Stimulated activated CD8-positive, alpha-beta memory T cell treated with anti-CD3 and anti-CD28 coated beads, Interleukin-15, amount 100 ng/mL, for 24 hours (primary cell): ENCODE data around the gene SMTNL1.

Experiments
- DNase-seq: peaks from one replicate; pipeline ENCODE4 v3.0.0-alpha.2; 2020; ENCODE audit warnings: low read depth

SMTNL1 gene, protein sequence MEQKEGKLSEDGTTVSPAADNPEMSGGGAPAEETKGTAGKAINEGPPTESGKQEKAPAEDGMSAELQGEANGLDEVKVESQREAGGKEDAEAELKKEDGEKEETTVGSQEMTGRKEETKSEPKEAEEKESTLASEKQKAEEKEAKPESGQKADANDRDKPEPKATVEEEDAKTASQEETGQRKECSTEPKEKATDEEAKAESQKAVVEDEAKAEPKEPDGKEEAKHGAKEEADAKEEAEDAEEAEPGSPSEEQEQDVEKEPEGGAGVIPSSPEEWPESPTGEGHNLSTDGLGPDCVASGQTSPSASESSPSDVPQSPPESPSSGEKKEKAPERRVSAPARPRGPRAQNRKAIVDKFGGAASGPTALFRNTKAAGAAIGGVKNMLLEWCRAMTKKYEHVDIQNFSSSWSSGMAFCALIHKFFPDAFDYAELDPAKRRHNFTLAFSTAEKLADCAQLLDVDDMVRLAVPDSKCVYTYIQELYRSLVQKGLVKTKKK

DNA sequence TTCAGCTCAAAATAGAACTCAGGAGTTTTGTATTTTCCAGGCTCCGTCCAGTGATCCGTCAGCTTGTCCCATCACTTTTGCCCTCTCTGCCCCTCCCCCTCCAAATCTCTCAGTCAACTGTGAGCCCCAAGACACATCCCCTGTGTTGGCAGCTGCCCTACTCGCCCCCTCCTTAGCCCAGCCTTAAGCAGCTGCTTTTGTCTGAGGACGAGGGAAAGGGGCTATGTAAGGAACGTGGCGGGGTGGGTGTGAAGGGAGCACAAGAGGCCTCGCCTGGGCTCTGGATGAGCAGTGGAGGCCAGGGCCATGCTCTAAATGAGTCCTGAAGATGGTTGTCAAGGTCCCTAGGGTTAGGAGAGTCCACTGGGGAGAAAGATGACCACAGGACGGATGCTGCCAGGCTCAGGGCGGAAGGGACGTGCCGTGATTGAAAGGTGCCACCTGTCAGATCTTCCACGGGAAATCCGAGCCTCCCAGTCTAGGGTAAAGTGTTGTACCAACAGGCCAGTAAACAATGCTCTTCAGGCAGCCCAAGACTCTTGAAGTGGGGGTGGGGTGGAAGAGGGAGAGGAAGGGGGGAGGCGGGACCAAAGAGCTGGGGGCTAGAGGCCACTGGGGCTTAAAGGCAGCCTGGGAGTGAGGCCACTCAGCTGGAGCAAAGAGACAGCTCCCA lies at the start of gene SMTNL1:
SMTNL1 (plus strand) TSS at position 649 of the 673 bp plus-strand sequence. CDS start 5,048 bp downstream, outside the sequence.
- DNase-seq = no peak

DNA sequence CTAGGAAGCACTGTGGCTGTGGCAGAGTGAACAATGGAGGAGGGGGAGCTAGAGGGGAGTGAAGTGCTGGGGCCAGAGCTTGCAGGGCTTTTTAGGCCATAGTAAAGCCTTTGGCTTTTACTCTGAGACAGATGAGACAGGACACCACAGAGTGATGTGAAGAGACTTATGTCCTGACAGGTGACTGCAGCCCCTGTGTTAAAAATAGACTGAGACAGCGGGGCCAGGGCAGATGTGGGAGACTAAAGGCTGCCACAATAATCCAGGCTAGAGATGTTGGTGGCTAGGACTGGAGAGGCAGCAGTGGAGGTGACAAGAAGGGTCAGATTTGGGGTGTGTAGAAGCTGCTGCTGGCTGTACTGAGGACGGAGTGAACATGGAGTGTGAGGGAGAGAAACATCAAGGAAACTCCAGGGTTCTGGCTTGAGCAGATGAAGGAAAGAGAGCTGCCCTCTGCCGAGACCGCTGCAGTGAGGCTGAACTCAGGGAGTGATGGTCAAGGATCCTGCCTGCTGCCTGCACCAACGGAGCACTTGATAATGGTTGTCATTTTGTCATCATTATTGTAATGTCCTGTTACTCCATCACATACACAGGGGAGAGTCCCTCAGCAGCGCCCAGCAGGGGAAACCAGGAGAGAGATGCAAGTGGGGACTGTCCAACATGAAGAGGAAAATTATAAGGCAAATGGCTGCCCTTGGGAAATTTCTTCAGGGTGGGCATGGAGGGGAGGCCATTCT lies 49.3 kb upstream of the SMTNL1 start:
- no peak for DNase-seq

DNA sequence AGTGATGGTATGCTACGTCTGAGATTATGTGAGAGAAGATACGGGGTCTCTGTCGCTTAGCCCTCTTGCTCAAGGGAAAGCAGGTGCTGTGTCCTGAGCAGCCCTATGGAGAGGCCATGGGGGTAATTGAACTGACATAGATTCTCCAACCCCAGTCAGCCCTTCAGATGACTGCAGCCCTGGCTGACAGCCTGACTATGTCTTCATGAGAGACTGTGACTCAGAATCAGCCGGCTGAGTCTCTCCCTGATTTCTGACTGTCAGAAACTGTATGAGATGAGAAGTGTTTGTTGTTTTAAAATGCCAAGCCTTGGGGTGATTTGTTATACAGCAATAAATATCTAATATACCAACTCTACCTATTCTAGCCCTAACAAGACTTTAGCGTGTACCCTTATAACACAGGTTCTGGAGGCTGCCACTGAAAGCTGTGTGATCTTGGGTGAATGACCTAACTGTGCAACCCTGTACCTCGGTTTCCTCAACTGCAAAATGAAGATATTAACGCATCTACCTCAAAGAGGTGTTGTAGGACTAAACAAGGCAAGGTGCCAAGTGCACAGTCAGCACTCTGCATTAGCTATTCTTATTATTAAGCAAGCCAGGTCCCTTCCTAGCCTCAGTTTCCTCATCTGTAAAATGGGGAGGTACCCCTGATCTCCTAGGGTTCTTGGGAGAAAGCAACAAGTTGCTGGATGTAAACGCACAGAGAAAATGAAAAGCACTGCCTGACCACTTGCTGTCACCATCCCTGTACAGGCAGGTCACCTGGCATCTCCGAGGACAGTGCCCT lies 46.7 kb upstream of the SMTNL1 start:
- DNase-seq = no peak

DNA sequence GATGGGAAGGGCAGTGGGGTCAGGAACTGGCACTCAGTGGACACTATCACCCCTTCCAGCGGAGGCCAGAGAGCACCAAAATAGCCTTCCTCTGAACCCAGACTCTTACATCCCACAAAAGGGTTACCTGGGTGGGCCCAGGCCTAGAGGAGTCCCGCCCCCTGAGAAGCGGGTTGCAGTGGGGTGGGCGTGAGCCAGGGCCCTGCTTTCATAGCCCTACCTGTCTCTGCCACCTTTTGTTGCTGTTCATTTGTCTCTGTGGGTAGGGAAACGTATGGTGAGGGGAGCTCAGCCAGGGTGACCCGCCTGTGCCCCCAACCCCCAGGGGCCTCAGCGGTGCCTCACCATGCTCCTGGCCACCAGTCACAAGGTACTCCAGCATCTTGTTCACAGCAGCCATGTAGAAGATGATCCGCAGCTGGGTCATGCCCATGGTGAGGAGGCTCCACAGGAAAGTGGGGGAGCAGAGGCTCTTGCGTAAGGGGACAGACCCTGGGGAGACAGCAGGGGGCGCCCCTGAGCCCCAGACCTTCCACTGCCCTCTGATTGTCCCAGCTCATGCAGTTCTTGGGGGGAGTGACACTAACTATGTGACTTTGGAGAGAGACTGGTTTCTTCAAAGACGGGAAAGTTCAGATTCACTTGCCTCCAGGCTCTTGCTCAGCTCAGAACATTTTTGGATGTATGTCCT lies 45.9 kb upstream of the SMTNL1 start:
- DNase-seq = peak; percentile 27

DNA sequence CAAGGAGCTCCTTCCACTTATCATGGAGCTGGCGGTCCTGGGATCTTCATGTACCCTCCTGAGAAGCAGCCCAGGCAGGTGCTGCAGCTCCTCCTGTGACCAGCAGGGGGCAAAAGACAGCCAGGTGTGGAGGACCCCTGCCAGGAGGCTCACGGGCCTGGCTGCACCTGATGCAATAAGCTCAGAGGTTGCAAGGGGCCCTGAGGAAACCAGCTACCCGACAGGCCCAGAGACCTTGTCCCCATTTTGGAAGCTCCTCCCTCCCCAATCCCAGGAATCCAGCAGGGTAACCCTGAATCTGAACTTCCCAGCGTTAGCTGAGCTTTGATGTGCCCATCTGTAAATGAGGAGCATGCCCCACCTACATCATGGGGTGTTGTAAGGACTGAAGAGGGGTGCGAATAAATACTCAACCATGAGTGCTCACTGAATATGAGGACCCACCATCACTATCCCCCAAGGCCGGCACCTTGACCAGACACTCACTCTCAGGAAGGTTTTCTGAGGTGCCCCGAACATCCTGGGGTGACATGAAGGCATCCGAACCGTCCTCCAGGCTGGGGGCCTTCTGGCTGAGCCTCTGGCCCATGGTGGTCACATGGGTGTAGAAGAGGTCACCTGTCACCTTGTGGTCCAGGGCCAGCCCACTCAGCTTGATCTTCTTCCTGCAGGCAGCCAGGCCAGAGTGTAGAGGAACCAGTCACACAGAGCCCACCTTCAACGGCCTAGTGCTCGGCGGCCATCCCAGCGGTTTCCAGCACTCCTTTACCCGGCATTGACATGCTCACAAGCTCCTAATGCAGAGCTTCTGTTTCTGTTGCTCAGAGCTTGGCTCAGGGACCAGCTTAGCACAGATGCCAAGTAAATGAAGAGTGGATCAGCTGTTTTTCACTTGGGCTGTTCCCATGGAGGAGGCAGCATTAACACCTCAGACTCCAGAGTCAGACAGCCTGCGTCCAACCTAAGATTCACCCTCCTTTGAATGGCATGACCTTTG lies 43.6 kb upstream of the SMTNL1 start:
- DNase-seq = peak; percentile 46

DNA sequence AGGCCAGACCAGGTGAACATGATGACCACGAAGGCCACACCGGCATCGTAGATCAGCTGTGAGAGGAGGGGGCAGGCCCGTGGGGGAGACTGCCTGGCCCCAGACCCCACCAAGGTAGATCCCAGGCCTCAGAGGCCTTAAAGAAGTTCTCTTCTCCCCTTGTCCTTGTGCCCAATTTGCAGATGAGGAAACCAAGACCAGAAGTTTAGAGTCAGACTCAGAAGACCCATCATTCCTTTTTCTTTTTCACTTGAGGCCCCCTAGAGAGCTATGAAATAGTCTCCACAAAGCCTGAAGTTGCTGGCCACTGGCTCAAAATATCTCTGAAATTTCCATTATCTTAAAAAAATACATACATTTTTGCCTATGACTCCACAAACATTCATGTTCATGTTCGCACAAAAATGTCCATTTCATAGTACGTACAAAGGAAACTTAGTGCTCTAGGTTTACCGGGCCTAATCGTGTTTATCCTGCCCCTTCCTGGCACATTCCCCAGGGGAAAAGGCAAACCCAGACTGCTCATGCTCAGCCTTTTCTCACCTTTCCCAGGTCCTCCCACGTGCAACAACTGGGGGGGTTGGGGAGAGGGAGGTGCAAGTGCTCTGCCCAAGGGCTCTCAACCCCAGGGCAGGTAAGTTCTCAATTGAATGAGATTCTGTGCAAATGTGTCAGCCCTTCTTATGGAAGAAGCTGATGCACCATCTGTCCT lies 41.1 kb upstream of the SMTNL1 start:
- DNase-seq = no peak

DNA sequence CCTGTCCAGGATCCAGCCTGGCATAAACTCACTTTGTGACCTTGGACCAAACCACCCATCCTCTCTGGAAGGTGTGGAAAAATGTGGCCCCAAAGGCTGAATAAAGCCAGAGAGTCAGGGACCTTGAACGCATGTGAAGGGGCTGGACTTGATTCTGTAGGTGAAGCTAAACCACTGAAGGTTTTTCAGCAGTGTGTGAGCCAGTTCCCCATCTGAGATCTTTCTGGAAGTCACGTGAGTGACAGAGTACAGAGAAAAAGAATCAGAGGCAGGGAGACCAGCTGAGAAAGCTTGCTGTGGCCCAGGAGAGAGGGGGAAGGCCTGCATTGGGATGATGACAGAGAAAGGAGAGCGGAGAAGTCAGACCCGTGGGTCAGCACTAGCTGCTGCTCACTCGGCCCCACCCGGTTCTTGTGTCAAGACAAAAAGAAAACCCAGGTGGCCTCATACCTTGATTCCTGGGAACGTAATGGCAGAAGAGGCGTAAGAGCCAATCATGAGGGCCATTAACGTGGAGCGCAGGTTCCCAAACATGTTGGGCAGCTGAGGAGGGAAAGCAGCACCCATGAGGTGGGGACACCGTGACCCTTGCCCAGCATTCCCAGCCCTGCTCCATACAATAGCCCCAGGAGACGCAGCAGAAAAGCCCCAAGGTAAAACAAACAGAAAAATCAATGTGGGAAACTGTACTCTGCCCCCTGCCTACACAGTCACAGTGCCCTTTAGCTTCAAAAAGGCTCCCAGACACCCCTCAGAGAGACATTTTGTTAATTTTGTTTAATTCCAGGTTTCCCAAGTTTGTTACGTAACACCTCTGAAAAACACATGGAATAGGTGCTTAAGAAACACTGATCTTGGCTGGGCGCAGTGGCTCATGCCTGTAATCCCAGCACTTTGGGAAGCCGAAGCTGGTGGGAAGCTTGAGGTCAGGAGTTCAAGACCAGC lies 39.8 kb upstream of the SMTNL1 start:
- DNase-seq = no peak

DNA sequence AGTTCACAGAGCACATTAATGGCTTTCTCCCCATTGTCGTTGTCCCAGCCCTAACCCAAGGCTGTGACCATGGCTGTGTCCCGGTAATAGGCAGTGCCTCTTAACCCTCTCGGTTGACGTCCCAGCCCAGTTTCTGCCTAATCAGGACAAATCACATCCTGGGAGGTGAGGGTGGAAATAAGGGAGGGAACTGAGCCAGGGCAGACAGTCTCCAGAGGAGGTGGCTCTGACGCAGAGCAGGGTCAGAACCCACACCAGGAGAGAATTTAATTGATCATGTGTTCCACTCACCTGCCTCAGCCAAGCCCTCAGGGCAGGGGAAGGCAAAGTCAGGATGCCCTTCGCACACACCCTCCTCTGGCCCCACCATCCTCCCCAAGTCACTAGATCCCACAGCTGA lies 38.9 kb upstream of the SMTNL1 start:
- DNase-seq = no peak

DNA sequence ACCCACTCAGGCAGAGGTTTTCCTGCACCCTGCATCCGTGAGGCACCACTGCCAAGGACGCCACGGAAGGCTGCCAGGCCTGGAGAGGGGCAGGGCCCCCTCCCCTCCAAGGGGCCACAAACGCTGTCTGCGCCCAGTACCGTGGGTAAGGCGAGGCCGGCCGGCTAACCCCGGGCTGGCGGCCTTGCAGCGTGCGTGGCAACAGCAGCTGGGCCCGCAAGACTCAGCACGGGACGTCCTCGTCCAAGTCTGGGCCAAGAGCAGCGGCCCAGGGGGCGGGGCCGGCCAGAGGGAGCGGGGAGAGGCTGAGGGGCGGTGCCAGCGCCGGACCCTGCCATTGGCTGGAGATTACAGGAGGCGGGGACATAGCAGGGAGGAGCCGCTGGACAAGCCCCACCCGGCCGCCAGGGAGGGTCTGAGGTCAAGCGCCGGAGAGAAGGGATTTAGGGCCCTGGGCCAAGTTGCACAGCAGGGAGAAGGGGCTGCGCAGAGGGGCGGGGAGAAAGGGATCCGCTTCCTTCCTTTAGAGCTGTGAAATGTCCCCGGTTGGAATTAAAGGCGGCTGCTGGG lies 37.9 kb upstream of the SMTNL1 start:
- DNase-seq = no peak

DNA sequence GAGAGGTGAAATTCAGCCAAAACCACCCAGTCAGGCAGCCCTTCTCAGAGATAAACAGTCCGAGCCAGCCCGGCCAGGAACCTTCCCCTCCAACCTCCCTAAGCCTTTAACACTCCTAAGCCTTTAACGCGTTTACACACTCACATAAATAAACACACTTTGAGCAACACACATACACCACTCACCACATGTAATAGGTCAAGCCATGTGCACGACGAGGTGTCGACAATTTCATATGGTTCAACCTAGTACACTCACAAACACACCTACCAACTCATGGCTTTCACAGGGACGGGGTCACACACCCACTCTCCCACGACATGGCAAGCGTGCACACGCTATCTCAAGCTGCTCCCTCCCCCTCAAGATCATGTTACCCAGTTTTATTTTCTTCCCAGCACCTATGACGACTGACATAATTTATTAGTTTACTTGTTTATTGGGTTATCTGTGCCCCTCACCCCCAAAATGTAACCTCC lies 37.4 kb upstream of the SMTNL1 start:
- DNase-seq = no peak

DNA sequence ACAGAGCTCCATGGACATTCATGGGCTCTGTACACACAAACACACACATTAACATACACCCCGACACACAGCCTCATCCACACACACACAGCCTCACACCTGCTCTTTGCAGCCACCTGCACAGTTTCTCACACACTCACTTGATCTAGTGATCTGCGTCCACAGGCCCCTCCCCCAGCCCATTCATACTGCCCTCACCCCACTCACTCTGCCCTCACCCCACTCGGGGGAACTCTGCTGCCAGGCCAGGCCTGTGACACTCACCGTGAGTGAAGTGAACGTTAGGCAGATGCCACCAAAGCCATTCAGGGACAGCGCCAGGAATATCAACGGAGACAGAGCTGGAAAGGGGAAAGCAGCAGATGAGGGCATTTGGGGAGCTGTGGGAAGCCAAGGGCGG lies 36.9 kb upstream of the SMTNL1 start:
- no peak for DNase-seq

DNA sequence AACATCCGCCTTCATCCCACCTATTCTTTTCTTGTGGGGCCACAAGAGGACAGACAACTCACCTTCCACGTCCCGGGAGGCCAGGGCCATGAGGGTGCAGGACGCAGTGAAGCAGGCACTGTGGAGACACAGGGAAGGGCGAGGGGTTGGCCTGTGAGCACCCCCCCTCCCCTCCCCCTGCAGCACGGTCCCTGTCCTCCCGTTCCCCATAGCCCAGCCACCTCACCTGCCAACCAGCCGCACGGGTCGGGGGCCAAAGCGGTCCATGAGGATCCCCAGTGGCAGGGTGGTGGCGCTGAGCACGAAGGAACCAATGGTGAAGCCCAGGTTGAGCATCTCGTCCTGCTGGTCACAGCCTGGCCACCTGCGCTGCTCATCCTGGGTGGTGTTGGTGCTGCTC lies 36.5 kb upstream of the SMTNL1 start:
- no peak for DNase-seq

DNA sequence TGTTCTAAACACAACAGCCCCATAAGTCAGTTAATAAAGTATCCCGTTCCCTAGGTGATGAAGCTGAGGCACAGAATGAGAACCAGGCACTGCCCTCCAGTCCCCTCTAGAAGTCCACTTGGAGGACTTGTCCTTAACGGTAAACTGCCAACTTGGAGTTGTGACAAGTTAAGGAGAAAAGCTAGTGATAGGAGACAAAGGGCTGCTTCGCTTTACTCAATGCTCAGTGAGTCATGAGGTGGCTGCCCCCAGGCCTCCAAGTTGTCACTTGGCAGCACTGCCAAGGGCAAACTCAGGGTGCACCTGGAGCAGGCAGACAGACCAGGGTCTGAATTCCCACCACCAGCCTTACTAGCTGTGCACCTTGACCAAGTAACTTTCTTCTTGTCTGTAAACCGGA lies 35.4 kb upstream of the SMTNL1 start:
- no peak for DNase-seq

DNA sequence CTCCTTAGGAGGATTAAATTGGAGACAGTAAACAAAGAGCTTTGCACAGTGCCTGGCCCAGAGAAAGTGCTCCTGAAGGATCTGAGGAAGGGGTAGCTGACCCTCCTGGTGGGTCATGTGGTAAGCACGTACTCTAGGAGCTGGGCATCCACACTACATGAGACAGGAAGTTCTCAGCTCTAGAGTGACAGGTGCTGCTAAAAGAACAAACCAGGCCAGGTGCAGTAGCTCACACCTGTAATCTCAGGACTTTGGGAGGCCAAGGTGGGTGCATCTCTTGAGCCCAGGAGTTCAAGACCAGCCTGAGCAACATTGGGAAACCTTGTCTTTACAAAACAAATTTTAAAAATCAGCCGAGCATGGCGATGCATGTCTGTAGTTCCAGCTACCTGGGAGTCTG lies 35.0 kb upstream of the SMTNL1 start:
- no peak for DNase-seq

DNA sequence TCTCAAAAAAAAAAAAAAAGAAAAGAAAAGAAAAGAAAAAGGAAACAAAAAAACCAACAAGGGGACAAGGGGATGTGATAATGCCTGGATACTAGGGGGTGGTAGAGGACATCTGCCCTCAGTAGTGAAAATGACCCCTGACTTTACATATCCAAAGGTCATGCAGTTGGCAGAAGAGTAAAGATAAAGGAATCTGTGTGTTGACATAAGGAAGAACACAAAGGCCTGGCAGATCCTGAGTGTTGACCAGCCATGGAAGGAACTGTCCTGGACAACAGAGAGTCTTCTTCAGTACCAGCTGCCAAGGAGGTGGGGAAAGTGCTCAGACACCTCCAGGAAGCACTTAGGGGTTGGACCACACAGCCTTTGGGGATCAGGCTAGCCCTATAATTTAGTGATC lies 34.5 kb upstream of the SMTNL1 start:
- no peak for DNase-seq

DNA sequence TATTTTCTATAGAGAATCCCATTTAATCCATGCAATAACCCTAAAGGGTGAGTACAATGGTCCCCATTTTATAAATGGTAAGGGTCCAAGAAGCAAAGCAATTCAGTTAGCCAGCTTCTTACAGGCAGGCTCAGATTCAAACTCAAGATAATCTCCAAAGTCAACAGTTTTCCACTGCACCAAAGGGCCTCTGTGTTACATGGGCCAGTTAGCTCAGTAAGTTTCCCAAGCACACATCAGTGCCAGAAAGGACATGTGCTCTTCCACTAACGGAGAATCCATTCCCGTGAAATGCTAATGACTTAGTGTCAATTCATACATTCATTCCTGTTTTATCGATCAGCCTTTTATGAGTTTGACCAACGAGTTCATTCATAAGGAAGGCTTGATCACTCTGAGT lies 32.9 kb upstream of the SMTNL1 start:
- no peak for DNase-seq

DNA sequence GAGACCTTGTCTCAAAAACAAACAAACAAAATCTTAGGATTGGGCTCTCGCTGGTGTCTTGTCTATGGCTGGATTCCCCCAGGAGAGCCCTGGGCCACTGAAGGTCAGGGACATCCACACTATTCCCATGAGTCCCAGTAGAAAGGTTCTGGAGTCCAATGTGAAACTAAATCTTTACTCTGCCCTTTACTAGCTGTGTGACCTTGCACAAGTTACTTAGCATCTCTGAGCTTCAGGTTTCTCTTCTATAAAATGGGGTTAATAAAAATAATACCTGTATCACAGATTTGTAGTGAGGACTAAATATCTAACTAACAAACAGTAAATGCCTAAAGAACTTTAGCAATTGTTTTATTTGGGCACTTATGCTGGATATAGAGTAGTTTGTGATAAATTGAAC lies 30.9 kb upstream of the SMTNL1 start:
- DNase-seq = no peak
